ENCODE results near the gene CKMT1A.

Gene CKMT1A

GRCh38 chr15:43748376-43748775, 54.7 kb downstream of the CKMT1A start:
- DNase-seq (ENCODE audit: low read depth in 2 of 2), result no peak
